ENCODE results near the gene C2CD3. TPM values are rescaled to one million over a fixed set of nuclear protein-coding genes. Genes with fewer than 3 reads are reported as not detected.

Gene C2CD3
- total and polyA plus RNA-seq, 10 of the 15 experiments (the other 5 are each of a cell fraction or from before 2014, with no cell fraction given) = 2.3 to 24.0 (median 16.3) TPM

DNA sequence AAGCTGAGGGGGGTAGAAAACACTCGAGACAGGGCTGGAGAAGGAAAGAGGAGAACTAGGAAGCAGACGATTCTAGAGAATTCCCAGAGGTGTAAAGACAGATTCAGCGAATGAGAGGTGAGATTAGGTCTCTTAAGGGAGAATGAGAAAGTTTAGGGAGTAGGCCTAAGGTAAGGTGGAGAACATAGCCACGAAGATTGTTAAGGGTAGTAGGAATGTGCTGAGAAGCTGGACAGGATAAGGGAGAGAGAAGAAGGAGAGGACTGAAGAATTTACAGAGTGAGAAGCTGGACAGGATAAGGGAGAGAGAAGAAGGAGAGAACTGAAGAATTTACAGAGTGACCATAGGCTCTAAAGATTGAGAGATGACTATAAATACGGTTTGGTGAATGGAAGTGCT is 1.2 kb upstream of the C2CD3 start:
- FAIRE-seq = no peak
- in situ Hi-C loops (cut with MboI) = no loop called here

More for the DNA sequence above, 1.2 kb upstream of the C2CD3 start:
- H3K4me2 ChIP-seq (ENCODE audit: control insufficient read depth, insufficient read depth) = peak overlapping the region; percentile 74
- H3K79me2 ChIP-seq (ENCODE audit: control insufficient read depth, insufficient read depth, low read length) = peaks cover 62% of the 10 kb centered on the region
- ChIA-PET CTCF (interaction anchor here (0.5 to 0.8 kb wide), 4 partner anchors 11 to 1150 kb away, joined by 3 read pairs; no protein-coding TSS in a partner anchor), SMC1A (ENCODE audit: uncharacterized antibody, unreplicated experiment) (interaction anchor here (1.6 to 3.3 kb wide), 3 partner anchors 12 to 192 kb away, joined by 3 to 19 read pairs (median 8); no protein-coding TSS in a partner anchor), POLR2A (interaction anchor here (0.5 to 2.5 kb wide), 10 partner anchors 8 to 817 kb away, joined by 3 to 15 read pairs (median 4); partner anchors contain the start of gene UCP2), RAD21 (ENCODE audit: unreplicated experiment) (interaction anchor here (1.3 to 3.0 kb wide), 5 partner anchors 9 to 208 kb away, joined by 3 to 21 read pairs (median 7); partner anchors contain the start of gene UCP2)
- H3K9ac ChIP-seq (ENCODE audit: control insufficient read depth, insufficient read depth, low read length) = peak overlapping the region; percentile 74
- H3K27me3 ChIP-seq (replicated peaks in 1 of 2; ENCODE audit: control insufficient read depth in 2 of 2, insufficient read depth in 2 of 2, low read length in 1 of 2) = no peaks in the 10 kb centered on the region
- peak overlapping the region; percentile 56 for H3K27ac ChIP-seq (ENCODE audit: control insufficient read depth, insufficient read depth)
- 0 out of 4 replicates have a peak, but pooled peaks cover 0 to 6% of the 10 kb centered on the region in 2 experiments for H3K36me3 ChIP-seq (ENCODE audit: control insufficient read depth in 2 of 2, insufficient read depth in 2 of 2, low read length in 1 of 2)
- H3K4me3 ChIP-seq = peak overlapping the region; percentile 95
- TF ChIP-seq, protein P1, sequence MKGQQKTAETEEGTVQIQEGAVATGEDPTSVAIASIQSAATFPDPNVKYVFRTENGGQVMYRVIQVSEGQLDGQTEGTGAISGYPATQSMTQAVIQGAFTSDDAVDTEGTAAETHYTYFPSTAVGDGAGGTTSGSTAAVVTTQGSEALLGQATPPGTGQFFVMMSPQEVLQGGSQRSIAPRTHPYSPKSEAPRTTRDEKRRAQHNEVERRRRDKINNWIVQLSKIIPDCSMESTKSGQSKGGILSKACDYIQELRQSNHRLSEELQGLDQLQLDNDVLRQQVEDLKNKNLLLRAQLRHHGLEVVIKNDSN (IDR thresholded peaks at IDR 0.05; ENCODE audit: borderline replicate concordance, extremely low read length, insufficient read depth, low read depth, low read length) = no peak
- TF ChIP-seq, protein P2, sequence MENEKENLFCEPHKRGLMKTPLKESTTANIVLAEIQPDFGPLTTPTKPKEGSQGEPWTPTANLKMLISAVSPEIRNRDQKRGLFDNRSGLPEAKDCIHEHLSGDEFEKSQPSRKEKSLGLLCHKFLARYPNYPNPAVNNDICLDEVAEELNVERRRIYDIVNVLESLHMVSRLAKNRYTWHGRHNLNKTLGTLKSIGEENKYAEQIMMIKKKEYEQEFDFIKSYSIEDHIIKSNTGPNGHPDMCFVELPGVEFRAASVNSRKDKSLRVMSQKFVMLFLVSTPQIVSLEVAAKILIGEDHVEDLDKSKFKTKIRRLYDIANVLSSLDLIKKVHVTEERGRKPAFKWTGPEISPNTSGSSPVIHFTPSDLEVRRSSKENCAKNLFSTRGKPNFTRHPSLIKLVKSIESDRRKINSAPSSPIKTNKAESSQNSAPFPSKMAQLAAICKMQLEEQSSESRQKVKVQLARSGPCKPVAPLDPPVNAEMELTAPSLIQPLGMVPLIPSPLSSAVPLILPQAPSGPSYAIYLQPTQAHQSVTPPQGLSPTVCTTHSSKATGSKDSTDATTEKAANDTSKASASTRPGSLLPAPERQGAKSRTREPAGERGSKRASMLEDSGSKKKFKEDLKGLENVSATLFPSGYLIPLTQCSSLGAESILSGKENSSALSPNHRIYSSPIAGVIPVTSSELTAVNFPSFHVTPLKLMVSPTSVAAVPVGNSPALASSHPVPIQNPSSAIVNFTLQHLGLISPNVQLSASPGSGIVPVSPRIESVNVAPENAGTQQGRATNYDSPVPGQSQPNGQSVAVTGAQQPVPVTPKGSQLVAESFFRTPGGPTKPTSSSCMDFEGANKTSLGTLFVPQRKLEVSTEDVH (IDR thresholded peaks at IDR 0.05; ENCODE audit: low read depth, partially characterized antibody) = no peak
- TF ChIP-seq RELA (IDR thresholded peaks at IDR 0.05; ENCODE audit: borderline replicate concordance, partially characterized antibody) = no peak
- TF ChIP-seq RAD51 (IDR thresholded peaks at IDR 0.05) = 0 out of 2 replicates have a peak, but pooled peaks have one; percentile 3
- no peak for TF ChIP-seq CHD1 (IDR thresholded peaks at IDR 0.05; ENCODE audit: low read depth, low read length)
- no peak for TF ChIP-seq ZNF622 (IDR thresholded peaks at IDR 0.05)
- TF ChIP-seq HCFC1 (IDR thresholded peaks at IDR 0.05; ENCODE audit: low read length) = no peak
- H2AFZ ChIP-seq (ENCODE audit: control insufficient read depth, low read depth, low read length) = no peak overlapping the region
- H3K9me3 ChIP-seq (replicated peaks; ENCODE audit: control insufficient read depth, insufficient read depth, low read length) = no peaks in the 10 kb centered on the region
- TSS peak; percentile 72 for BruUV-seq (replicated peaks)
- peaks cover 3% of the 10 kb centered on the region; the same call in 1 of the 2 replicates for H3K4me1 ChIP-seq (ENCODE audit: control insufficient read depth, insufficient read depth, low read length)
- ATAC-seq = no peak
- intact Hi-C loops (cut with micrococcal nuclease; ENCODE audit: unreplicated experiment) = loop anchor here (5.0 kb wide), 2 partner anchors 190 to 210 kb away; partner anchors contain the start of gene UCP2
- no peaks in the 10 kb centered on the region for H4K20me1 ChIP-seq (ENCODE audit: control insufficient read depth, insufficient read depth)
- DNase-seq (ENCODE audit: low read depth, low spot score) = no peak
- WGBS (ENCODE audit: insufficient coverage, insufficient replicate concordance, low lambda C conversion rate, missing lambda C conversion rate) = 27% methylated on average over 5 of the region's 5 CpGs
